Stimulated activated CD8-positive, alpha-beta memory T cell treated with anti-CD3 and anti-CD28 coated beads, Interleukin-12 subunit alpha, Interleukin-12 subunit beta, amount 100 ng/mL, for 24 hours (primary cell): ENCODE measurements around the gene OR7E24.
"Not testable (repeated sequence)": the region's sequence is repeated elsewhere in the genome, so short reads cannot be mapped to it uniquely, and the experiment has no call there.

Source experiments
- DNase-seq: peaks from one replicate; pipeline ENCODE4 v3.0.0-alpha.2; 2020; ENCODE audit errors: extremely low read depth

Gene OR7E24

GRCh38 chr19:9250630-9251029 is at the start of gene OR7E24:
OR7E24 (plus strand) TSS chr19:9250930; CDS start chr19:9251044, 114 bp downstream.
- DNase-seq, result no peak

- DNase-seq, result peak; percentile 21
Observed at GRCh38 chr19:9205501-9206113, 45.1 kb upstream of the OR7E24 start.

- DNase-seq, result no peak
Observed at GRCh38 chr19:9219489-9219888, 31.2 kb upstream of the OR7E24 start, which contains the start of gene OR7D4. OR7D4 (minus strand) TSS chr19:9219589; CDS start chr19:9214837, 4,752 bp downstream.

- DNase-seq, result no peak
Observed at GRCh38 chr19:9251236-9251635, 506 bp downstream of the OR7E24 start.

GRCh38 chr19:9283485-9283884 is 32.8 kb downstream of the OR7E24 start:
- not testable (repeated sequence) for DNase-seq

- no peak for DNase-seq
Observed at GRCh38 chr19:9289231-9289884, 38.6 kb downstream of the OR7E24 start.

GRCh38 chr19:9295411-9295849 is 44.7 kb downstream of the OR7E24 start:
- DNase-seq, result no peak

- no peak for DNase-seq
Observed at GRCh38 chr19:9296336-9296735, 45.6 kb downstream of the OR7E24 start.
